Choroid plexus epithelial cell (primary cell): ENCODE results near the gene RNF157.

ENCODE experiments used
- DNase-seq: peaks from one replicate; pipeline ENCODE4 v3.0.0-alpha.2; 2010; ENCODE audit warnings: low read depth
- H3K4me3 ChIP-seq: 2 replicates; pipeline ENCODE4 v1.5.1; 2011; ENCODE audit warnings: low read depth, mild to moderate bottlenecking, control low read depth, low read length, moderate library complexity
- CTCF ChIP-seq: conservative IDR thresholded peaks from 2 replicates; pipeline ENCODE4 v1.5.1; 2011; ENCODE audit warnings: low read depth, mild to moderate bottlenecking, control low read depth, inconsistent platforms, low read length, moderate library complexity

RNF157 gene

GRCh38 chr17:76176701-76177574 lies 63.4 kb downstream of the RNF157 start:
- no peak for TF ChIP-seq CTCF
- no peak overlapping the region for H3K4me3 ChIP-seq
- no peak for DNase-seq

- TF ChIP-seq CTCF: no peak
- H3K4me3 ChIP-seq: no peak overlapping the region
- no peak for DNase-seq
Measured at GRCh38 chr17:76174037-76174436, 66.3 kb downstream of the RNF157 start.

- DNase-seq: no peak
- no peak overlapping the region for H3K4me3 ChIP-seq
- no peak for TF ChIP-seq CTCF
Measured at GRCh38 chr17:76173474-76173873, 66.8 kb downstream of the RNF157 start.

GRCh38 chr17:76171706-76172105 lies 68.6 kb downstream of the RNF157 start:
- TF ChIP-seq CTCF: no peak
- no peak for DNase-seq
- no peak overlapping the region for H3K4me3 ChIP-seq

DNA sequence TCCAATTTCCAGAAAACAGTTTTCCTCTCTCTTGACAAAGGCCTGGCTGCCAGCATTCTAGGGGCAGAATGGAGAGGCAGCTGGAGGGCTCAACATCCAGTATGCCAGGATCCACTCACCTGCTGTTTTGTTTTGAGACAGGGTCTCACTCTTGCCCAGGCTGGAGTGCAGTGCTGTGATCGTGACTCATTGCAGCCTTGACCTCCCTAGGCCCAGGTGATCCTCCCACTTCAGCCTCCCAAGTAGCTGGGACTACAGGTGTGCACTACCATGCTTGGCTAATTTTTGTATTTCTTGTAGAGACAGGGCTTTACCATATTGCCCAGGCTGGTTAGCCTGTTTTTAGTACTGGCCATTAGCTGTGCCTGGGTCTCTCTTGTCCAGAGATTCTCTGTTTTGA lies 70.2 kb downstream of the RNF157 start:
- H3K4me3 ChIP-seq: no peak overlapping the region
- DNase-seq: no peak
- TF ChIP-seq CTCF: no peak

- TF ChIP-seq CTCF: no peak
- DNase-seq: no peak
- no peak overlapping the region for H3K4me3 ChIP-seq
Measured at GRCh38 chr17:76166906-76167305, 73.4 kb downstream of the RNF157 start.

GRCh38 chr17:76166168-76166567 lies 74.1 kb downstream of the RNF157 start:
- no peak for TF ChIP-seq CTCF
- H3K4me3 ChIP-seq: no peak overlapping the region
- DNase-seq: no peak
